ENCODE results near the gene DENND2A.

GRCh38 chr7:140684066-140684950 lies 43.7 kb upstream of the DENND2A start:
- TF ChIP-seq TAF1 (IDR thresholded peaks at IDR 0.05; ENCODE audit: low read depth): no peak
- TF ChIP-seq, protein P1, sequence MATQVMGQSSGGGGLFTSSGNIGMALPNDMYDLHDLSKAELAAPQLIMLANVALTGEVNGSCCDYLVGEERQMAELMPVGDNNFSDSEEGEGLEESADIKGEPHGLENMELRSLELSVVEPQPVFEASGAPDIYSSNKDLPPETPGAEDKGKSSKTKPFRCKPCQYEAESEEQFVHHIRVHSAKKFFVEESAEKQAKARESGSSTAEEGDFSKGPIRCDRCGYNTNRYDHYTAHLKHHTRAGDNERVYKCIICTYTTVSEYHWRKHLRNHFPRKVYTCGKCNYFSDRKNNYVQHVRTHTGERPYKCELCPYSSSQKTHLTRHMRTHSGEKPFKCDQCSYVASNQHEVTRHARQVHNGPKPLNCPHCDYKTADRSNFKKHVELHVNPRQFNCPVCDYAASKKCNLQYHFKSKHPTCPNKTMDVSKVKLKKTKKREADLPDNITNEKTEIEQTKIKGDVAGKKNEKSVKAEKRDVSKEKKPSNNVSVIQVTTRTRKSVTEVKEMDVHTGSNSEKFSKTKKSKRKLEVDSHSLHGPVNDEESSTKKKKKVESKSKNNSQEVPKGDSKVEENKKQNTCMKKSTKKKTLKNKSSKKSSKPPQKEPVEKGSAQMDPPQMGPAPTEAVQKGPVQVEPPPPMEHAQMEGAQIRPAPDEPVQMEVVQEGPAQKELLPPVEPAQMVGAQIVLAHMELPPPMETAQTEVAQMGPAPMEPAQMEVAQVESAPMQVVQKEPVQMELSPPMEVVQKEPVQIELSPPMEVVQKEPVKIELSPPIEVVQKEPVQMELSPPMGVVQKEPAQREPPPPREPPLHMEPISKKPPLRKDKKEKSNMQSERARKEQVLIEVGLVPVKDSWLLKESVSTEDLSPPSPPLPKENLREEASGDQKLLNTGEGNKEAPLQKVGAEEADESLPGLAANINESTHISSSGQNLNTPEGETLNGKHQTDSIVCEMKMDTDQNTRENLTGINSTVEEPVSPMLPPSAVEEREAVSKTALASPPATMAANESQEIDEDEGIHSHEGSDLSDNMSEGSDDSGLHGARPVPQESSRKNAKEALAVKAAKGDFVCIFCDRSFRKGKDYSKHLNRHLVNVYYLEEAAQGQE (IDR thresholded peaks at IDR 0.05; ENCODE audit: low read depth): no peak
- no peak for TF ChIP-seq MAX (IDR thresholded peaks at IDR 0.05)
- TF ChIP-seq EP300 (IDR thresholded peaks at IDR 0.05; ENCODE audit: borderline replicate concordance): no peak
- TF ChIP-seq CEBPB (IDR thresholded peaks at IDR 0.05): no peak
- TF ChIP-seq TEAD4 (IDR thresholded peaks at IDR 0.05): no peak
- no peak for TF ChIP-seq TCF12 (IDR thresholded peaks at IDR 0.05; ENCODE audit: low read depth)
- TF ChIP-seq EGR1 (IDR thresholded peaks at IDR 0.05): no peak
- no peak for TF ChIP-seq CREB1 (IDR thresholded peaks at IDR 0.05; ENCODE audit: low read depth)
- TF ChIP-seq NFIC (IDR thresholded peaks at IDR 0.05): no peak
